NB4 (cell line): Measurements from ENCODE around the gene LONRF3.

Source experiments
- CTCF ChIP-seq: IDR thresholded peaks from one replicate; pipeline ENCODE4 v1.5.1; 2012; ENCODE audit warnings: low read depth, low read length
- MYC ChIP-seq: IDR thresholded peaks from 2 replicates; pipeline ENCODE4 v1.6.1; 2011; ENCODE audit warnings: low read depth, low read length
- POLR2A ChIP-seq: IDR thresholded peaks from 2 replicates; pipeline ENCODE4 v1.6.1; 2011; ENCODE audit warnings: mild to moderate bottlenecking; ENCODE audit not compliant: insufficient read length; ENCODE audit errors: extremely low read depth

- TF ChIP-seq CTCF (no peak), POLR2A (no peak), MYC (no peak)
Observed at GRCh38 chrX:119013164-119013563, 38.7 kb downstream of the LONRF3 start.
